ENCODE data around the gene TRIM67.
"Not testable (repeated sequence)": the region's sequence is repeated elsewhere in the genome, so short reads cannot be mapped to it uniquely, and the experiment has no call there.

The TRIM67 gene

GRCh38 chr1:231158141-231158540 is 3.7 kb upstream of the TRIM67 start:
- not testable (repeated sequence) for DNase-seq (ENCODE audit: low read depth)

GRCh38 chr1:231159202-231159962 is 2.5 kb upstream of the TRIM67 start:
- DNase-seq (ENCODE audit: low read depth), result no peak

GRCh38 chr1:231159963-231160761 is 1.7 kb upstream of the TRIM67 start:
- no peak for DNase-seq (ENCODE audit: low read depth)

- DNase-seq (ENCODE audit: low read depth), result no peak
These were observed 777 bp upstream of the TRIM67 start for GRCh38 chr1:231160895-231161666.

GRCh38 chr1:231162297-231162969 is 575 bp downstream of the TRIM67 start:
- no peak for DNase-seq (ENCODE audit: low read depth)

- no peak for DNase-seq (ENCODE audit: low read depth)
These were observed 1.3 kb downstream of the TRIM67 start for GRCh38 chr1:231162970-231163829.

- no peak for DNase-seq (ENCODE audit: low read depth)
These were observed 2.1 kb downstream of the TRIM67 start for GRCh38 chr1:231163830-231164427.

- DNase-seq (ENCODE audit: low read depth), result no peak
These were observed 3.5 kb downstream of the TRIM67 start for GRCh38 chr1:231165371-231165770.

- DNase-seq (ENCODE audit: low read depth), result no peak
These were observed 4.5 kb downstream of the TRIM67 start for GRCh38 chr1:231166398-231166797.

GRCh38 chr1:231170875-231171274 is 9.0 kb downstream of the TRIM67 start:
- no peak for DNase-seq (ENCODE audit: low read depth)

GRCh38 chr1:231171623-231172197 is 9.9 kb downstream of the TRIM67 start:
- DNase-seq (ENCODE audit: low read depth), result no peak

- no peak for DNase-seq (ENCODE audit: low read depth)
These were observed 10.6 kb downstream of the TRIM67 start for GRCh38 chr1:231172411-231172810.

GRCh38 chr1:231176421-231176820 is 14.6 kb downstream of the TRIM67 start:
- DNase-seq (ENCODE audit: low read depth), result no peak

GRCh38 chr1:231177226-231177625 is 15.4 kb downstream of the TRIM67 start:
- DNase-seq (ENCODE audit: low read depth), result no peak

- DNase-seq (ENCODE audit: low read depth), result no peak
These were observed 16.1 kb downstream of the TRIM67 start for GRCh38 chr1:231177936-231178335.

- no peak for DNase-seq (ENCODE audit: low read depth)
These were observed 17.1 kb downstream of the TRIM67 start for GRCh38 chr1:231178970-231179369.

GRCh38 chr1:231180034-231180433 is 18.2 kb downstream of the TRIM67 start:
- no peak for DNase-seq (ENCODE audit: low read depth)

GRCh38 chr1:231181271-231181670 is 19.4 kb downstream of the TRIM67 start:
- no peak for DNase-seq (ENCODE audit: low read depth)

GRCh38 chr1:231182317-231182716 is 20.5 kb downstream of the TRIM67 start:
- DNase-seq (ENCODE audit: low read depth), result no peak
